ENCODE results near the gene UBE3A.

DNA sequence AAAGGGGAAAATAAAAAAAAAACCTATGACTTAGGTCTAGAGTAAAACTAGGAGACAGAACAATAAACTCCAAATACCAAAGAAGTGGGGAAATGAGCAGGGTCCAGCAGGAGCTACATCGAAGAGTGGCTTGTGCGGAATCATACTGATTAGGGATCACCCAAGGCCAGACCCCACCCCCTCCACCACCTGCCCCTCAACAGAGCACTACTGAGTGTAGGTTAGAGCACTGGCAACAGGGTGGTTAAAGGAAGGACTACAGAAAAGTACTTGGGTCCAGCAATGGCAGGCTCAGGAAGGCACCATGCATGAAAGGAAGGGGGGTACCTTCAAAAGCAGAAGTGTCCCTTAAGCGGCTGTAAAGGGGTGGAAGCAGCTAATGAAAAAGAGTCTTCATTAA is 96.2 kb downstream of the UBE3A start:
- TF ChIP-seq, protein P1, sequence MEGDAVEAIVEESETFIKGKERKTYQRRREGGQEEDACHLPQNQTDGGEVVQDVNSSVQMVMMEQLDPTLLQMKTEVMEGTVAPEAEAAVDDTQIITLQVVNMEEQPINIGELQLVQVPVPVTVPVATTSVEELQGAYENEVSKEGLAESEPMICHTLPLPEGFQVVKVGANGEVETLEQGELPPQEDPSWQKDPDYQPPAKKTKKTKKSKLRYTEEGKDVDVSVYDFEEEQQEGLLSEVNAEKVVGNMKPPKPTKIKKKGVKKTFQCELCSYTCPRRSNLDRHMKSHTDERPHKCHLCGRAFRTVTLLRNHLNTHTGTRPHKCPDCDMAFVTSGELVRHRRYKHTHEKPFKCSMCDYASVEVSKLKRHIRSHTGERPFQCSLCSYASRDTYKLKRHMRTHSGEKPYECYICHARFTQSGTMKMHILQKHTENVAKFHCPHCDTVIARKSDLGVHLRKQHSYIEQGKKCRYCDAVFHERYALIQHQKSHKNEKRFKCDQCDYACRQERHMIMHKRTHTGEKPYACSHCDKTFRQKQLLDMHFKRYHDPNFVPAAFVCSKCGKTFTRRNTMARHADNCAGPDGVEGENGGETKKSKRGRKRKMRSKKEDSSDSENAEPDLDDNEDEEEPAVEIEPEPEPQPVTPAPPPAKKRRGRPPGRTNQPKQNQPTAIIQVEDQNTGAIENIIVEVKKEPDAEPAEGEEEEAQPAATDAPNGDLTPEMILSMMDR (IDR thresholded peaks at IDR 0.05) = no peak
- TF ChIP-seq POLR2A (IDR thresholded peaks at IDR 0.05) = no peak
